HepG2 (cell line): ENCODE measurements around the gene TEAD1. TPM values are rescaled to one million over a fixed set of nuclear protein-coding genes. Genes with fewer than 3 reads are reported as not detected.

Source experiments
- ATAC-seq: fragments of 200-7000 bp; cut with Tn5 transposase; 3 replicates; pipeline ENCODE4 v1.9.1; 2020; ENCODE audit warnings: mild to moderate bottlenecking, moderate library complexity
- BruUV-seq: library from RNA; stranded (reverse); fragments of 400-500 nt; replicated peaks from 2 replicates; lab custom pipeline; 2021; lab: Mats Ljungman, UMichigan
- CTCF ChIA-PET: fragments of 300-600 bp; formaldehyde crosslinking; extraction: SDS; loops from one replicate; lab custom pipeline; 2021; ENCODE audit warnings: low total read pairs, inconsistent platforms, low intra/inter-chr PET ratio; lab: Yijun Ruan, JAX
- POLR2A ChIA-PET: fragments of 350-600 bp; sonication (Branson Sonifier 250); formaldehyde crosslinking; loops from one replicate; lab custom pipeline; 2020; ENCODE audit warnings: antibody characterized with exemption, inconsistent platforms; lab: Yijun Ruan, JAX
- DNase-seq: peaks from one replicate; pipeline ENCODE4 v3.0.0-alpha.2; 2015; ENCODE audit warnings: low spot score
- FAIRE-seq: peaks from 3 replicates; lab custom pipeline; 2011; peaks lifted over from hg19 to GRCh38; lab: Jason Lieb, UNC
- H2AFZ ChIP-seq: one replicate; pipeline ENCODE4 v1.6.1; 2011; ENCODE audit warnings: low read length, inconsistent platforms
- H3K27ac ChIP-seq: fragments of 300-600 bp; 3 replicates; pipeline ENCODE4 v1.8.0; 2011; ENCODE audit warnings: mixed run types, mild to moderate bottlenecking, mixed read lengths, low read length, inconsistent platforms; ENCODE audit not compliant: insufficient read depth; ENCODE audit errors: extremely low read length
- H3K27me3 ChIP-seq, 2 experiments: fragments of 200-600 bp in 1 of 2; 2 replicates in 1 of 2; 3 replicates in 1 of 2; pipeline versions ENCODE4 v1.6.0 to v1.8.0; 2011; ENCODE audit warnings: low read length in 2 of 2, mild to moderate bottlenecking in 2 of 2, moderate library complexity in 2 of 2, inconsistent platforms in 1 of 2; ENCODE audit not compliant: insufficient read depth in 2 of 2, control insufficient read depth in 1 of 2
- H3K36me3 ChIP-seq, 2 experiments: fragments of 200-600 bp in 1 of 2; replicated peaks in 1 of 2; 2 replicates in 1 of 2; 3 replicates in 1 of 2; pipeline versions ENCODE4 v1.5.1 to v1.8.0; 2011; ENCODE audit warnings: low read length in 2 of 2, inconsistent platforms in 1 of 2; ENCODE audit not compliant: insufficient read depth in 2 of 2, control insufficient read depth in 1 of 2
- H3K4me1 ChIP-seq: 2 replicates; pipeline ENCODE4 v1.5.1; 2012; ENCODE audit warnings: low read length, inconsistent platforms; ENCODE audit not compliant: insufficient read depth
- H3K4me2 ChIP-seq: 2 replicates; pipeline ENCODE4 v1.6.0; 2011; ENCODE audit warnings: low read depth, low read length, inconsistent platforms
- H3K4me3 ChIP-seq, 3 experiments: fragments of 200-600 bp in 1 of 3; sonication (generic), shearing (Covaris generic) in 1 of 3; replicated peaks in 1 of 3; 2 replicates each; pipeline ENCODE4 v1.5.1; 2011 to 2016; ENCODE audit warnings: low read length in 3 of 3, inconsistent platforms in 2 of 3, low read depth in 2 of 3, mild to moderate bottlenecking in 2 of 3, control low read depth in 1 of 3, mixed read lengths in 1 of 3; ENCODE audit not compliant: insufficient read depth in 1 of 3
- H3K79me2 ChIP-seq: one replicate; pipeline ENCODE4 v1.6.1; 2011; ENCODE audit warnings: low read length, inconsistent platforms; ENCODE audit not compliant: insufficient read depth
- H3K9ac ChIP-seq: 2 replicates; pipeline ENCODE4 v1.6.0; 2011; ENCODE audit warnings: mild to moderate bottlenecking, low read depth, low read length, inconsistent platforms; ENCODE audit not compliant: insufficient read depth
- H3K9me3 ChIP-seq: 2 replicates; pipeline ENCODE4 v1.5.1; 2012; ENCODE audit warnings: mild to moderate bottlenecking, low read length
- H4K20me1 ChIP-seq: 2 replicates; pipeline ENCODE4 v1.6.0; 2011; ENCODE audit warnings: inconsistent platforms, mild to moderate bottlenecking, low read length, moderate library complexity; ENCODE audit not compliant: insufficient read depth
- ATM ChIP-seq: fragments of 450-650 bp; IDR thresholded peaks from 2 replicates; pipeline ENCODE4 v1.7.1; 2017; ENCODE audit warnings: mild to moderate bottlenecking, borderline replicate concordance
- CTCF ChIP-seq: sonication (generic); formaldehyde crosslinking; IDR thresholded peaks from 2 replicates; pipeline ENCODE4 v1.5.0; 2020; ENCODE audit warnings: mild to moderate bottlenecking, missing genetic modification reagents, moderate library complexity
- ETV6 ChIP-seq: sonication (generic); formaldehyde crosslinking; conservative IDR thresholded peaks from 2 replicates; pipeline ENCODE4 v1.4.0; 2020; ENCODE audit warnings: missing genetic modification reagents
- FOXA1 ChIP-seq, 2 experiments: fragments of 450-650 bp in 1 of 2; sonication (generic) in 1 of 2; formaldehyde crosslinking in 1 of 2; IDR thresholded peaks; 2 replicates each; pipeline versions ENCODE4 v1.4.0 to v1.6.1; 2016 to 2020; ENCODE audit warnings: missing genetic modification reagents in 1 of 2
- HINFP ChIP-seq: sonication (generic); formaldehyde crosslinking; IDR thresholded peaks from 2 replicates; pipeline ENCODE4 v1.4.0; 2020; ENCODE audit warnings: low read depth, mild to moderate bottlenecking, missing genetic modification reagents
- ZNF20 ChIP-seq: sonication (generic); formaldehyde crosslinking; IDR thresholded peaks from 2 replicates; pipeline ENCODE4 v1.4.0; 2020; ENCODE audit warnings: mild to moderate bottlenecking, moderate library complexity, missing genetic modification reagents
- ZNF296 ChIP-seq: sonication (generic); formaldehyde crosslinking; conservative IDR thresholded peaks from 2 replicates; pipeline ENCODE4 v1.5.0; 2020; ENCODE audit warnings: mild to moderate bottlenecking, missing genetic modification reagents
- ZNF678 ChIP-seq: sonication (generic); formaldehyde crosslinking; IDR thresholded peaks from 2 replicates; pipeline ENCODE4 v1.4.0; 2020; ENCODE audit warnings: mild to moderate bottlenecking, missing genetic modification reagents
- ZSCAN20 ChIP-seq: sonication (generic); formaldehyde crosslinking; IDR thresholded peaks from 2 replicates; pipeline ENCODE4 v1.4.0; 2020; ENCODE audit warnings: missing genetic modification reagents, mild to moderate bottlenecking, borderline replicate concordance
- WGBS: methylation state at CpG from one replicate; pipeline ENCODE4 v1.1.6; 2017; ENCODE audit warnings: low lambda C conversion rate; 5-methylcytosine and 5-hydroxymethylcytosine counted together
- in situ Hi-C: cut with HindIII; loops from 2 replicates; pipeline ENCODE4 v1.10.0; 2017; ENCODE audit warnings: low pct_unique_long_range_greater_than_20kb; ENCODE audit not compliant: extremely low pct_ligation_motif_present
- intact Hi-C: fragments of 100-400 bp; cut with micrococcal nuclease; formaldehyde crosslinking; loops from one replicate; pipeline ENCODE4 v1.10.0; 2022; ENCODE audit not compliant: unreplicated experiment
- polyA plus RNA-seq, 8 experiments: library from polyadenylated mRNA; depleted of rRNA in 3 of 8; stranded (reverse) in 7 of 8; unstranded in 1 of 8; fragments of >200 nt; fragmentation: Illumina TruSeq in 4 of 8; extraction: Trizol in 4 of 8; gene quantifications; 2 replicates each; pipeline versions ENCODE4 v1.2.1 to v1.2.3, GENCODE V29; 2011 to 2016; ENCODE audit warnings: low read depth in 4 of 8, missing spikeins in 1 of 8, mixed read lengths in 1 of 8; ENCODE audit not compliant: insufficient read depth in 1 of 8
- total RNA-seq, 5 experiments: library from RNA; depleted of rRNA; stranded (reverse); fragments of >200 nt; fragmentation: Illumina TruSeq; extraction: Trizol; gene quantifications; 2 replicates each; pipeline ENCODE4 v1.2.3, GENCODE V29; 2016; ENCODE audit warnings: low read depth in 1 of 5

The TEAD1 gene
- total and polyA plus RNA-seq, 2 of the 13 experiments (the other 11 are each of a cell fraction or from before 2014, with no cell fraction given), result 20.1 to 30.5 TPM

DNA sequence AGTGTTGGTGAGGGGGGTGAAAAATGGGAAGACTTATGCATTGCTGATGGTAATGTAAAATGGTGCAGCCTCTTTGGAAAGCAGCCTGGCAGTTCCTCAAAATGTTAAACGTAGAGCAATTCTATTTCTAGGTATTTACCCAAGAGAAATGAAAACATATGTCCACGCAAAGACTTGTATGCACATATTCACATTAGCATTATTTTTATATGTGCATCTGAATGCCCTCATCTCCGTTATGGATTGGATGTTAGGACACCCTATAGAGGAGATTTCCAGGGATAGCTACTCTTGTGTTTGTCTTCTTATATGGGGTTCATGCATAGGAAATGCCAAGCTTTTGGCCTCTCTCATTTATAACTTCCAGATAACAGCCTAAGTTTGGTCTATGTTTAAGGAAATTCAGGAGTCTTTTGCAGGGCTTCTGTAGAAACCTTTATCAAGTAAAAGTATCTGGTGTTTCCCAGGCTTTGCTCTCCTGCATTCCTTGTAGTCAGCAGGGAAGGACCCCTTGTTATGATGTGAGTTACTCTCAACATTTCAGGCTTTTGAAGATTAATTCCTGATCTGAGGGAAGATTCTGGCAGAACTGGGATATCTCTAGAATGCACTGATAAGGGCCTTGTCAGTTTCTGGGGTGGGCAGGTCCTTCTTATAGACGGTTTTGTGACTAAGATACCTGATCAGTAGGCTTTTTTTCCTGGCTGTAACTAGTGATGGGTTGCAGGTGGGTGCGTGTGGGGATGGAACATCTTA lies 116.8 kb downstream of the TEAD1 start:
- intact Hi-C loops, result no loop called here
- H3K4me3 ChIP-seq, result no peak overlapping the region
- POLR2A ChIA-PET, result no interaction called here
- no peak for ATAC-seq
- no peaks in the 10 kb centered on the region for H4K20me1 ChIP-seq
- no peak for DNase-seq
- TF ChIP-seq ZNF296 (CRISPR knock-in tag) (no peak), ZNF20 (no peak), ATM (no peak), HINFP (CRISPR knock-in tag) (no peak), CTCF (CRISPR knock-in tag) (no peak), ZNF678 (CRISPR knock-in tag) (no peak), ETV6 (CRISPR knock-in tag) (no peak), ZSCAN20 (no peak), FOXA1 (IDR thresholded peaks at IDR 0.05) (no peak), FOXA1 (CRISPR knock-in tag; IDR thresholded peaks at IDR 0.05) (no peak)
- no peak overlapping the region for H3K9ac ChIP-seq
- in situ Hi-C loops, result no loop called here
- CTCF ChIA-PET, result no interaction called here
- 95% methylated on average over 5 of the region's 5 CpGs for WGBS
- H2AFZ ChIP-seq, result no peak overlapping the region
- no TSS peak for BruUV-seq
- H3K4me2 ChIP-seq, result no peak overlapping the region
- H3K79me2 ChIP-seq, result peaks cover 7% of the 10 kb centered on the region
- H3K4me1 ChIP-seq, result peaks cover 18% of the 10 kb centered on the region
- H3K36me3 ChIP-seq, result peaks cover 6 to 20% of the 10 kb centered on the region in 2 experiments; a peak in 3 of 5 replicates
- no peaks in the 10 kb centered on the region for H3K27me3 ChIP-seq
- H3K27ac ChIP-seq, result no peak overlapping the region
- no peaks in the 10 kb centered on the region for H3K9me3 ChIP-seq
- no peak for FAIRE-seq
